ENCODE results near the gene LTB4R2. TPM values are rescaled to one million over a fixed set of nuclear protein-coding genes. Genes with fewer than 3 reads are reported as not detected.

The LTB4R2 gene
- total RNA-seq, 1 donor from 2014 or later = 2.1 TPM

DNA sequence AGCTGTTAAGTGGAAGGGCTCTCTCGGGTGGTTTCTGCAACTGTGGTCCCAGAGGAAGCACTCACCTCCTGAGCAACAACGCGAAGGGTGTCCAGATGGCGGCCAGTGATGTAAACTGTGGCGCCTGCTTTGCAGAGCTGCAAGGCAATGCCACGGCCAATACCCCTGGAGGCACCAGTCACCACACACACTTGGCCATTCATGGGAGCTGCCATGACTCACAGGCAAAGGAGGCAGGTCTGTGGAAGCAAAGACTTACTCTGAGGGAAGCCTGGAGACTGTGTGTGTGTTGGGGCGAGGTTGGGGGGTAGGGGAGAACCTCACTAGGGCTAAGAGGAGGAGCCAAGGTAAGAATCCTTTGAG, 11.1 kb upstream of the LTB4R2 start:
- peak in 1 of 2 donors; percentile 35 for DNase-seq (ENCODE audit: low read depth in 2 of 2)

DNA sequence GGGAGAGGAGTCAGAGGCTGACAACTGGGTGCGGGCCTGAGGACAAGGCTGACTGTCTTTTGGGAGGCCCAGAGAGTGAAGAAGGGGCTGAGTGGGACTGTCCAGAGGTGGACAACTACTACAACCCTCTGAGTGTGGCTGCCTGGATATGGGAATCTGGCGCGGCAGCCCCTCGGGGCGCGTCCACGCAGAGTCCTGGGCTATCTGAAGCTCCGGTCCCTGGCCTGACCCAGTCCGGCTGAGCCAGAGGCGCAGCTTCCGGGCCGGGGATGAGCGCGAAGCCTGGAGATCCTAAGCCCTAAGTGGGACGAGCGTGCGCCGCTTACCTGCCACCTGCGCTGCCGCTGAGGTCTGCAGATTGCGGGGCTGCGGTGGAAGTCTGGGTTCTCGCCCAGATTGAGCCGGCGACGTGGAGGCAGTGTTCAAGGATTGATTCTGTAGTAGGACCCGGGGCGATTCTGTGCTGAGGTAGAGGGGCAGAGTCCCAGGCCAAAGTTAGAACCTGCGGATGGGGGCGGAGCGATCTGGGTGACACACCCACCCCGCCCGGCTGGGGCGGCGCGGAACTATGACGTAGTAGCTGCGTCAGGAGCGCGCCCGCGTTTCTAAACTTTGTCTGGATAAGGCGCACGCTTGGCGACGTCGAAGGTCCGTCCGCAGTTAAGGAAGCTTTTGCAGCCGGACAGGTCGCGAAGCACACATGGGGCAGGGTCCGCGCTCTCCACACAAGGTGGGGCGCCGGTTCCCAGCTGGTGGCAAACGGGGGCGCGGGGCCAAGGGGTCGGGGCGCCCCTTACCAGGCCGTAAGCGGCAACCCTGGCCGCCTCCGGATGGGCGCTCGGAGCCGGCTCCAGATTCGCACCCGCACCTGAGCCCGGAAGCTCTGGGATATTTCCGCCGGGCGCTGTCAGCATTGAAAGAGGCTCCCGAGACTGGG, 10.4 kb upstream of the LTB4R2 start, which contains the start of the genes DHRS1 and NOP9:
Gene DHRS1 (minus strand): TSS at position 526 of the 937 bp plus-strand sequence. CDS start 674 bp downstream, outside the sequence.
Gene NOP9 (plus strand): TSS at position 596 of the 937 bp plus-strand sequence. CDS start 105 bp downstream, at position 701.
- peak; percentile 76 to 93 for DNase-seq (ENCODE audit: low read depth in 2 of 2)

DNA sequence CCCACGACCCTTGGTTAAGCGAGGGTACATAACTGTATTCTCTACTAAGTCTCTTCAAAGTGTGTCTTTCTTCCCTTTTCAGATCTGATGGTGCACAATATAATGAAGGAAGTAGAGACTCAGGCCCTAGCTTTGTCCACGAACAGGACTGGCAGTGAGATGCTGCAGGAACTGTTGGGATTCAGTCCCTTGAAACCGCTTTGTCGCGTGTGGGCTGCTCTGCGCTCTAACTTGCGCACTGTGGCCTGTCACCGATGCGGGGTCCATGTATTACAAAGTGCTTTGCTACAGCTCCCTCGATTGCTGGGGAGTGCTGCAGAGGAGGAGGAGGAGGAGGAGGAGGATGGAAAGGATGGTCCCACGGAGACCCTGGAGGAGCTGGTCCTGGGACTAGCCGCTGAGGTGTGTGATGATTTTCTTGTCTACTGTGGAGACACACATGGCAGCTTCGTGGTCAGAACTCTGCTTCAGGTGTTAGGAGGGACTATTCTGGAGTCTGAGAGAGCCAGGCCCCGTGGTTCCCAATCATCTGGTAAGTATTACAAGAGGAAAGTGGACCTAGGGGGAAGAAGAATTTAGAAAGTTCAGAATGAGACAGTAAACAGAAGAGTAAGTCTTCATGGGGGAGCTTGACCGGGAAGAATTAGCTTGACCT, 9.5 kb upstream of the LTB4R2 start:
- no peak for DNase-seq (ENCODE audit: low read depth in 2 of 2)

DNA sequence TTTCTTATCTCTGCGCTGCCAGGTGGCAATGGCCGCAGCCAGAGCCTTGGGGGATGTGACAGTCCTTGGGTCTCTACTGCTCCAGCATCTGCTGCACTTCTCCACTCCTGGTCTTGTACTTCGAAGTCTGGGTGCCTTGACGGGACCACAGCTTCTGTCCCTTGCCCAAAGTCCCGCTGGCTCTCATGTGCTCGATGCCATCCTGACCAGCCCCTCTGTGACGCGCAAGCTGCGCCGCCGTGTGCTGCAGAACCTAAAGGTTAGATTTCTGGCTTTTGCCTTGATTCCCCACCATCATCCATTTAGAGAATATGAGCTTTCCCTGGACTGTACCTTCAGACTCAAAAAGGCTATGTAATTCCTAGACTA, 5.9 kb upstream of the LTB4R2 start:
- no peak for DNase-seq (ENCODE audit: low read depth in 2 of 2)

DNA sequence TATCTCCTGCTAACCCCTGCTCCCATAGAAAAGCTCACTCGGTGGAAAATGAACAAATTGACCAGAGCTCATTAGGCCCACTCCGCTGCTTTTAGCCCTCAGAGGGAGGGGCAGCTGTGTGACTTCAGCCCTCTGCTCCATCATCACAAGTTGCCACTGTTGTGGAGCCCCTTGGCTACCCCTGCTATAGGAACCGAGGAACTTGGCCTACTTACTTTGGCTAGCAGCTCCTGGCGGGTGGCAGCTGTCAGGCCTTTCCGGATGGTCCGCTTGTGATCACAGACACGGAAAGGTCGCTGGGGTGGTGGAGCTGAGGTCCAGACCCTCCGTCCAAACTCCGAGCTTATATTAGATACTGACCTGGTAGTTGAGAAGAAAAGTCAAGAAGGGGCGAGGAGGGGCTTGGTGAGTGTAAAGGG, 2.8 kb upstream of the LTB4R2 start:
- DNase-seq (ENCODE audit: low read depth in 2 of 2) = no peak

DNA sequence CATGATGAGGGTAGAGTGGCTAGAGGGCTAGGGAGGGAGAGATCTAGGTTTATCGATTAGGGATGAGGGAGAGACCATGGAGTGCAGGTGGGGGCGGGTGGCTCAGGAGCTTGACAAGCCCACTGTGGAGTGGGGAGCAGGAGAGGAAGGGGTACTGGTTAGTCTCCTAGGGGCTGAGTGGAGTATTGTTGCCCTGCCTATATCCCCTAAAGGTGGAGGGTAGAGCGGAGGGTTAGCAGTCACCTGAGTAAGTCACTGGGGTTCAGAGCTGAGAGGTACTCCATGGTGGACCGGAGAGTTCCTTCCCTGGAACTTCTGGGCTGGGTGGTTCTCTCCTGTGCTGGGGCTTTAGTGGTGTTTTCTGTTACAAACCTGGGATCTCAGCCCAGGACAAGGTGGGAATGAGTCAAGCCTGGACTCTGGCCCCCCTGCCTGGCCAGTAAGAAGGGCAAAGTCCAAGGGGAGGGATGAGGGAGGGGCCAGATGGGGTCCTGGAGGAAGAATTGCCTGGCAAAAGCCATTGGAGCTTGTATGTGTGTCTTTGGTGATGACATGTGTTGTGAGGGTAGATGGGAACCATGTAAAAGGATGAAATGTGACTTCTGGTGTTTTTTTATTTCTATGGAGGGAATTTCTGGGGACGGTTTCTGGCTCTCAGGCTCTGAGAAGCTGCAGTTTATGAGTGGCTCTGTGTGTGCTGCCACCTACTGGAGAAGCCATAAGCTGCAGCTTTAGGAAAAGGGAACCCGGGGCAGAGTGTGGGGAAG, 2.2 kb upstream of the LTB4R2 start, which contains the start of gene CIDEB:
Gene CIDEB (minus strand): TSS at position 403 of the 767 bp plus-strand sequence. CDS start 119 bp downstream, at position 284.
- DNase-seq (ENCODE audit: low read depth in 2 of 2) = peak; percentile 27 to 59

DNA sequence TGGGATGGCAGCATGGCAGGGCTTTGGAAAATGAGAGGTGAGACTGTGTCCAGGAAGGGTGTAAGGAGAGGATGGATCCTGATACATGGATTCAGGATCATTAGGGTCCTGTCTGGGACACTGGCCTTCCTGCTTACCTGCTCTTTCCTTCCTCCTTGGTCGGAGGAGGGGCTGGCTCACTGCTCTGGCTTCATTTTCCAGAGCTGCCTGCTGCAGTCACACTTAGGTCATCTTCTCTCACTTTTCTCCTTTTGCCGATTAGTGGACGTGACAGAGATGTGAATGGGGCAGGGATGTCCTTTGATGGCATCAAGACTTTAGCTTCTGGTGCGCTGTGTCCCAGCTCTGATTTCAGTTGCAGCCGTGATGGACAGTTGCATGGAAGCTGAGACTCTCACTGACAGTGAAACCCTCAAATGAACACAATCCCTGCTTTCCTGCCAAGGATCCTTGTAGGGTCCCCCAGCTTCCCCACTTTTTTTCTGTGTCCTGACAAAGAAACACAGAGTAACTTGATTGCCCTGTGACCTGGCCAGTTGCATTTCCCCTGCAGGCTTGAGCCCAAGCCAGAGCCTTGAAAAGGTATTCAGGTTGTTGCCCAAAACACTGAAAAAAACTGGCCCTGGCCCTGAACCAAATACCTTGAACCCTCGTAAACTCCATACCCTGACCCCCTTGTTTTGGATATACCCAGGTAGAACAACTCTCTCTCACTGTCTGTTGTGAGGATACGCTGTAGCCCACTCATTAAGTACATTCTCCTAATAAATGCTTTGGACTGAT, 1.4 kb upstream of the LTB4R2 start:
- no peak for DNase-seq (ENCODE audit: low read depth in 2 of 2)

DNA sequence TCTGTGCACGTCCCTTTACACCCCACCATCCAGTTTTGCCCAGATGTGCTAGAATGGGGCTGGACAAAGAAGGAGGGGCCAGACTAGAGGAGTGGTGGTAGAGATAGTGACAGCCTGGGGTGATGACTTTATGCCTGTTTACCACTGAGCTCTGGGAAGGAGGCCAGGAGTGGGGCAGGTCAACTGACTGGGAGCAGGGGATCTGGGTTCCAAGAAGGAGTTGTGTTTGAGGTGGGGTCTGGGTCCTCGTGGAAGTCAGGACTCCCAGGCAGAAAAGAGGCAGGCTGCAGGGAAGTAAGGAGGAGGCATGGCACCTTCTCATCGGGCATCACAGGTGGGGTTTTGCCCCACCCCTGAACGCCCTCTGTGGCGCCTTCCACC, 315 bp downstream of the LTB4R2 start:
- no peak for DNase-seq (ENCODE audit: low read depth in 2 of 2)

DNA sequence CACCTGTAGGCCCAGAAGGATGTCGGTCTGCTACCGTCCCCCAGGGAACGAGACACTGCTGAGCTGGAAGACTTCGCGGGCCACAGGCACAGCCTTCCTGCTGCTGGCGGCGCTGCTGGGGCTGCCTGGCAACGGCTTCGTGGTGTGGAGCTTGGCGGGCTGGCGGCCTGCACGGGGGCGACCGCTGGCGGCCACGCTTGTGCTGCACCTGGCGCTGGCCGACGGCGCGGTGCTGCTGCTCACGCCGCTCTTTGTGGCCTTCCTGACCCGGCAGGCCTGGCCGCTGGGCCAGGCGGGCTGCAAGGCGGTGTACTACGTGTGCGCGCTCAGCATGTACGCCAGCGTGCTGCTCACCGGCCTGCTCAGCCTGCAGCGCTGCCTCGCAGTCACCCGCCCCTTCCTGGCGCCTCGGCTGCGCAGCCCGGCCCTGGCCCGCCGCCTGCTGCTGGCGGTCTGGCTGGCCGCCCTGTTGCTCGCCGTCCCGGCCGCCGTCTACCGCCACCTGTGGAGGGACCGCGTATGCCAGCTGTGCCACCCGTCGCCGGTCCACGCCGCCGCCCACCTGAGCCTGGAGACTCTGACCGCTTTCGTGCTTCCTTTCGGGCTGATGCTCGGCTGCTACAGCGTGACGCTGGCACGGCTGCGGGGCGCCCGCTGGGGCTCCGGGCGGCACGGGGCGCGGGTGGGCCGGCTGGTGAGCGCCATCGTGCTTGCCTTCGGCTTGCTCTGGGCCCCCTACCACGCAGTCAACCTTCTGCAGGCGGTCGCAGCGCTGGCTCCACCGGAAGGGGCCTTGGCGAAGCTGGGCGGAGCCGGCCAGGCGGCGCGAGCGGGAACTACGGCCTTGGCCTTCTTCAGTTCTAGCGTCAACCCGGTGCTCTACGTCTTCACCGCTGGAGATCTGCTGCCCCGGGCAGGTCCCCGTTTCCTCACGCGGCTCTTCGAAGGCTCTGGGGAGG, 985 bp downstream of the LTB4R2 start, which contains the start of gene LTB4R:
Gene LTB4R (plus strand): TSS at position 857 of the 959 bp plus-strand sequence. CDS start 4,150 bp downstream, outside the sequence.
- DNase-seq (ENCODE audit: low read depth in 2 of 2) = peak; percentile 82 to 89

DNA sequence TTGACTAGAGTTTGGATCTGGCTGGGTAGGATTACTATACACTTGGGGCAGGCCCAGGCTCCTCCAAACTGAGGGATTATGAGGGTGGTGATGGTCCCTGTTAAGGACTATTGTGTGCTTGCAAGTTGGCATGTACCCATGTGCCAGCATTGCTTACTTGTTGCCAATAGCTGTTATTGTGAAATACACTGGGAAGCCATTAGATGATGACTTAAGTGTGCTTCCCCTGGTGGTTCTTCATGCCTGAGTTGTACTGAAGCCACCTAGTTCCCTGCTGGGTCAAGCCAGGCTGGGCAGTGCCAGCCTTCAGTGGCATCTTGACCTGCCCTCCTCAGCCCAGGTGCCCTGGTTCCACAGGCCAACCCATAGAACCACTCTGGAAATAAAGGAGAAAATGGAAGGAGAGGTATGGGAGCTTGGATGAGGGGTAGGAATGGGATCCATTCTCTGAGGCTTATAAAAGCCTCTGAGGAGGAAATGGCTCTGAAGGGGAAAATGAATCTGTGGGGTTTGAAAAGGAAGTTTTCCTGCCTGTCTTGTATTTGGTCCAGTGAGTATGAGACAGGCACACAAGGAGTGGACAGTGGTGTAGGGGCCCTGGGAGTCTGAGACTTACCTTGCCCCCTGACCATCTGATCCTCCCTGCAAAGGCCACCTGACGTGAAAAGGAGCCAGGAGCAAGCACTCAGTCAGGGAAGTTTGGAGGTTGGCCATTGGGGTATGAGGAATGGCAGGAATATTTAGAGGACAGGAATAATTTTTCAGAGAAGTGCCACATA, 2.1 kb downstream of the LTB4R2 start:
- DNase-seq (ENCODE audit: low read depth in 2 of 2) = no peak

DNA sequence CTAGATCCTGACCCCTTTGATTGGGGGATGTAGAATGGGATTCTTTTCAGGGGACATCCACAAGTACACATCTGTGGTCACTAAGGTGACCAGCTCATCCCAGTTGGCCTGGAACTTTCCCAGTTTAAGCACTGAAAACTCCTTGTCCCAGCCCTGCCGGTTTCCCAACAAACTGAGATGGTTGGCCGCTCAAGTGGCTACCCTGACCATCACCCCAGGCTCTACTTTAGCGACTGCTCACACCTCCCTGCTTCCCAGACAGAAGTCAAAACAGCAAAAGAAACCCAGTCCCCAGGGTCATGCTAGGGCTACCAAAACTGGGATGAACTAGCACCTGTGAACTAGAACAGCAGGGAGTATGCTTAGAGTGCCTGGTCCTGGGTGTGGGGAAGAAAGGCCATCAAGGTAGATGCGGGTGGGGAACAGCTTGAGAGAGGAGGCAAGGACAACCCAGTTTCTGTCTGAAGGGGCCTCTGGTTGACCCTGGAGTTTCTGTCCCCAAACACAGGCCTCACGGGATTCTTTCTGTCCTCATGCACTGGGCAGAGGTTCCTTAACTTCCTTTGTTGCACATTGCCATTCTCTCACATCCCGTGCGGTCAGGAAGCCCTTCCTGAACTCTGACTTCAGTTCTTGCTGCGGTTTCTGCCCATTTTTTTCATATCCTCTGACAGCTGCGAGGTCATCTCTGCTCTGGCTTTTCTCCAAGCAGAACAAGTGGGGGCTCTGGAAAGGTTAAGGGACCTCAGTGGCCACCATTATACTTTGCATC, 3.0 kb downstream of the LTB4R2 start:
- DNase-seq (ENCODE audit: low read depth in 2 of 2) = peak; percentile 55 to 79

DNA sequence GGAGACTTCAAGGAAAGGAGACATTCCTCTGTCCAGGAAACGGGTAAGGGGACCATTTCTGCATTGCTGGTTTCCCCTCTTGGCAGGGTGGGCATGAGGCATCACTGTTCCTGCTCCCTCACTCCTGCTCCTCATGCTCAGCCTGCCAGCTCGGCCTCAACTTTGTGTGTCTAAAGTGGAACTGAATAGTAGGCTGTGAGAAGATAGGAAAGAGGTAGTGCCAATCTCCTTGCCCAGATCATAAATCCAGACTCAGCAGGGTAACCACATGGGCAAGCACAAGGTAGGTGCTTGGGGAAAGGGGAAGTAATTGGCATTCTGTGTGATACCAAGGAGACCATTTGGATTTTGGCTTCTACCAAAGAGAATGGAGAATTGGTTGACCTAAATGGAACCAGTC, 4.0 kb downstream of the LTB4R2 start:
- DNase-seq (ENCODE audit: low read depth in 2 of 2) = no peak

DNA sequence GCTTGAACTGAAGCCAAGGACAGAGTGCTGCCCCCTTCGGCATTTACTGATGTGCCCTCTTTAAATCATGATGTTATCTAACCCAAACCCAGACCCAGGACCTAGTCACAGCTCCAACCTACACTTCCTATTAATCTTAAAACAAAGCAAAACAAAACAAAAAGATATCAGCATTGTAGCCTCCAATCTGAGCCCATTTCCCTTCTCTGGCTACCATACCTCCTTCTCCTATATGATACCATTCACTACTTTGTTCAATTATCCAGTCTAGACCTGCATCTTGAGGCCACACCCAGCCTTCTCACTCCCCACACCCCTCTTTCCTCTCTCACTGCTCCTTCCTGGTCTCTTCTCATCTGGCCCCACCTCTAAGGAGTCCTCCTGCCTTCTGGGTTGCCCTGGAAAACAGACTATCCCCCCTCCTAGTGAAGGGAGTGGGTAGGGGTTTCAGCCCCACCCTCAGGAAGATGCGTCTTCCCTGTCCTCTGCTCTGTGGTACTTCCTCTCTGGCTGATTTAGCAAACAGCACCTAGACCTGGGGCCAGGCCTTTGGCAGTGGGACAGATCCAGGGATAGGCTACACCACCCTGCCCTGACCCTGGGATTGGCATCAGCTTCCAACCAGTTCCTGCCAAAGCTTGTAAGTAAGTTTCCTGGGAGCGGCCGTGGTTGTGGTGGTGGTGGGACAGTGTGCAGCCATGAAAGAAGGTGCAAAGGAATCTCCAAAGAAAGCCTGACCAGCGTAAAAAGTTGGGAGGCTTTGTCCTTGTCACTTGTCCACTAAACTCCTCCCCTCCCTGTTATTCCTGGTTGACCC, 4.6 kb downstream of the LTB4R2 start:
- no peak for DNase-seq (ENCODE audit: low read depth in 2 of 2)

DNA sequence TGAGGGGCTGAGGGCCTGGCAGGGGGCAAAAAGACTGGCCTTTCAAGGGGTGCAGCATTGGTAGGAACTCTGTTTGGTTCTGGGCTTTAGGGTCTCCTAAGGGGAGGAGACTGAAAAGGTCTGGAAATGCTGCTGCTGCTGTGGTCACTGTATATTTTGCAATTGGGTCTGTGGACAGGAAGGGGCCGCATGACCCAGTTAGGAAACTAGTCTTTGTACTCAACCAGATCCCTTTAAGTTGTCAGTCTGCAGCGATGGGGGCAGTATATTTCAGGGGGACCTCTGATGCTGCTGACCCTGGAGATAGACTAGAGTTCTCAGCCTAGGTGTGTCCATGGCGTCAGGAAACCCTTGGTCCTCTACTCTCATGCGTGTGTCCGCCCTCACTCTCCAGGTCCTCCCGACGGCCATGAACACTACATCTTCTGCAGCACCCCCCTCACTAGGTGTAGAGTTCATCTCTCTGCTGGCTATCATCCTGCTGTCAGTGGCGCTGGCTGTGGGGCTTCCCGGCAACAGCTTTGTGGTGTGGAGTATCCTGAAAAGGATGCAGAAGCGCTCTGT, 5.4 kb downstream of the LTB4R2 start:
- DNase-seq (ENCODE audit: low read depth in 2 of 2) = no peak

DNA sequence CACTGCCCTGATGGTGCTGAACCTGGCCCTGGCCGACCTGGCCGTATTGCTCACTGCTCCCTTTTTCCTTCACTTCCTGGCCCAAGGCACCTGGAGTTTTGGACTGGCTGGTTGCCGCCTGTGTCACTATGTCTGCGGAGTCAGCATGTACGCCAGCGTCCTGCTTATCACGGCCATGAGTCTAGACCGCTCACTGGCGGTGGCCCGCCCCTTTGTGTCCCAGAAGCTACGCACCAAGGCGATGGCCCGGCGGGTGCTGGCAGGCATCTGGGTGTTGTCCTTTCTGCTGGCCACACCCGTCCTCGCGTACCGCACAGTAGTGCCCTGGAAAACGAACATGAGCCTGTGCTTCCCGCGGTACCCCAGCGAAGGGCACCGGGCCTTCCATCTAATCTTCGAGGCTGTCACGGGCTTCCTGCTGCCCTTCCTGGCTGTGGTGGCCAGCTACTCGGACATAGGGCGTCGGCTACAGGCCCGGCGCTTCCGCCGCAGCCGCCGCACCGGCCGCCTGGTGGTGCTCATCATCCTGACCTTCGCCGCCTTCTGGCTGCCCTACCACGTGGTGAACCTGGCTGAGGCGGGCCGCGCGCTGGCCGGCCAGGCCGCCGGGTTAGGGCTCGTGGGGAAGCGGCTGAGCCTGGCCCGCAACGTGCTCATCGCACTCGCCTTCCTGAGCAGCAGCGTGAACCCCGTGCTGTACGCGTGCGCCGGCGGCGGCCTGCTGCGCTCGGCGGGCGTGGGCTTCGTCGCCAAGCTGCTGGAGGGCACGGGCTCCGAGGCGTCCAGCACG, 6.1 kb downstream of the LTB4R2 start:
- peak; percentile 50 to 67 for DNase-seq (ENCODE audit: low read depth in 2 of 2)

DNA sequence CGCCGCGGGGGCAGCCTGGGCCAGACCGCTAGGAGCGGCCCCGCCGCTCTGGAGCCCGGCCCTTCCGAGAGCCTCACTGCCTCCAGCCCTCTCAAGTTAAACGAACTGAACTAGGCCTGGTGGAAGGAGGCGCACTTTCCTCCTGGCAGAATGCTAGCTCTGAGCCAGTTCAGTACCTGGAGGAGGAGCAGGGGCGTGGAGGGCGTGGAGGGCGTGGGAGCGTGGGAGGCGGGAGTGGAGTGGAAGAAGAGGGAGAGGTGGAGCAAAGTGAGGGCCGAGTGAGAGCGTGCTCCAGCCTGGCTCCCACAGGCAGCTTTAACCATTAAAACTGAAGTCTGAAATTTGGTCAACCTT, 6.6 kb downstream of the LTB4R2 start:
- DNase-seq (ENCODE audit: low read depth in 2 of 2) = no peak
